CD4-positive, alpha-beta T cell treated with Interferon gamma for 1 hour (primary cell): ENCODE measurements around the gene P3H3.
A peak's percentile ranks its signal among the peaks of the same experiment; 100 is the strongest.

ENCODE experiments used
- DNase-seq: peaks from one replicate; pipeline ENCODE4 v3.0.0-alpha.2; 2020

P3H3 gene

DNA sequence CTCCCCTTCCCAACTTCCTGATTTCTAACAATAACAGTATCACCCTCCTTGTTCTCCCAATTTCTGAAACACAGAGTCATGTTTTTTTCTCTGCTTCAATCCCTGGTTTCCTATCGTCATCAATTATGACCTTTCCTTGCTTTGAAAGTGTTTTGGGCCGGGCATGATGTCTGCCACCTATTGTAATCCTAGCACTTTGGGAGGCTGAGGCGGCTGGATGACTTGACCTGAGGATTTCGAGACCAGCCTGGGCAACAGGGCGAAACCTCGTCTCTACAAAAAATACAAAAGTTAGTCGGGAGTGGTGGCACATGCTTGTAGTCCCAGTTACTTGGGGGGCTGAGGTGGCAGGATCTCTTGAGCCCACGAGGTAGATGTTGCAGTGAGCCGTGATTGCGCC is 19.2 kb upstream of the P3H3 start:
- DNase-seq = no peak

DNA sequence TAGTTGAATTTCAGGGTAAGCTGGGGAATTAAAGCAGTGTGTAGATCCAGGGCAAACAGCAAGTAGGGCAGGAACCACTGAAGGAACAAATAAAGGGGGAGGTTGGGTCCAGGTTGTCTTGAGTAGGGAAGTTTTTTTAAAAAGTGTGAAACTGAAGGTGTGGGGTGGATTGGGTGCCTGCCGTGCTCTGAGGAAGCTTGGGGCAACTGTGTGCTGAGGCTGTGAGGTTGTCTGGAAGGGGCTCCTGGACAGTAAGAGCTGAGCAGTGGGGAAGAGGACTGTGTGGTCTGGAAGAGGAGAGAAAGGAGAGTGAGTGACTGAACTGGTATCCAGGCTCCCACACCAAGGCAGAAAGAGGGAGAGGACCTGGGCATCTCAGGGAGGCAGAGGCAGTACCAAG is 17.4 kb upstream of the P3H3 start:
- DNase-seq = no peak

DNA sequence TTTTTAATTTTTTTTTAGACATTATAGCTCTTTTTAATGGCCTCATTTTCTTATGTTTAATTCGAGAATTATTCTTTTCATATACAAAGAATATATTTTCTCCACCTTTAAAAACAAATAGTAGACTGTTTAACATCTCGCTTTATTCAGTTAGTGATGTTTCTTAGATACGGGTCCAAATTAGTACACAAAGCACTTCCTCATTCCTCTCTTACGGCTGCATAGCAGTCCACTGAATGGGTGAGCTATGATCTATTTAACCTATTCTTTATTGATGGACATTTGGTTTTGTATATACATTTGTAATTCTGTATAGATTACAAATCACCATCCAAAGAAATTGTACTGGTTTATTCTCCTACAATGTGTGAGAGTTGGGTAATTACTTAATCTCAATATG is 14.8 kb upstream of the P3H3 start:
- DNase-seq = no peak

DNA sequence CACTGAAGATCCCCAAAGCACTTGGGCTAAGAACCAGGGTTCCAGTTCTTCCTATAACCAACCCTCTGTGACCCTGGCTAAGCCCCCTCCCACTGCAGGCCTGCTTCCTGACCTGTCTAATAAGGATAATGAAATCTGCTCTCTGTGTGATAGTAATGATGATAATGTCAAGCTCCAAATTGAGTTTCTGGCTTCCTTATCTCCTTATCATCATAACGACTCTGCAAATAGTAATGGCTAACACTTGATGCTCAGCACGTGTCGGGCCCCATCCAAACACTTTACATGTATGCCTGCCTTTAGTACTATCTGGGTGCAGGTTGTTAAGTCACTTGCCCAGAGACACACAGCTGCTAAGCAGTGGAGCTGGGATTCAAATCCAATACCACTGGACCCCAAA is 11.6 kb upstream of the P3H3 start:
- DNase-seq = no peak

DNA sequence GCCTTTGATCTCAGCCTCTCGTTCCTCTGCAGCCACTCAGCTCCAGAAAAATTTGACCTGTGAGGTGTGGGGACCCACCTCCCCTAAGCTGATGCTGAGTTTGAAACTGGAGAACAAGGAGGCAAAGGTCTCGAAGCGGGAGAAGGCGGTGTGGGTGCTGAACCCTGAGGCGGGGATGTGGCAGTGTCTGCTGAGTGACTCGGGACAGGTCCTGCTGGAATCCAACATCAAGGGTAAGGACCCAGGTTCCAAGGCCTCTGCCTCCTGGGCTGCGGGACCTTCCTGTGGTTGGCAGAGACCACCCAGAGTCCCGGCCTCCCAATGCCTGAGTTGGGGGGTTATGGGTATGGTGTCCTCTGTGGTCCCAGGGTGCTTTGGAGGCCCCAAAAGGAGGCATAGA is 11.1 kb upstream of the P3H3 start:
- DNase-seq = no peak

DNA sequence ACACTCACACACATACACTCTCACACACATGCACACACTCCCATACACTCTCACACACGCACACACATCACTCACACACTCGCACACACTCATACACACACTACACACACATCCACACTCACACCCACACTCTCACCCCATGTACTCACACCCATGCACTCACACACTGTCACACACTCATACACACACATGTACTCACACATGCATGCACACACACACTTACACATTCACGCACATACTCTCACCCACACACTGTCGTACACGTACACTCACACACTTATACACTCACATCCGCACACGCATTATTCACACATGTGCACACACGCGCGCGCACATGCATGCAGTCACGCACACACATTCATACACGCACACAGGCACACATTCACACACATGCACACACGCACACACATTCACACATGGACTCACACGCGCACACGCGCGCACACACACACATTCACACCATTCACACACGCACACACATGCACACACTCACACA is 10.5 kb upstream of the P3H3 start:
- DNase-seq = no peak

DNA sequence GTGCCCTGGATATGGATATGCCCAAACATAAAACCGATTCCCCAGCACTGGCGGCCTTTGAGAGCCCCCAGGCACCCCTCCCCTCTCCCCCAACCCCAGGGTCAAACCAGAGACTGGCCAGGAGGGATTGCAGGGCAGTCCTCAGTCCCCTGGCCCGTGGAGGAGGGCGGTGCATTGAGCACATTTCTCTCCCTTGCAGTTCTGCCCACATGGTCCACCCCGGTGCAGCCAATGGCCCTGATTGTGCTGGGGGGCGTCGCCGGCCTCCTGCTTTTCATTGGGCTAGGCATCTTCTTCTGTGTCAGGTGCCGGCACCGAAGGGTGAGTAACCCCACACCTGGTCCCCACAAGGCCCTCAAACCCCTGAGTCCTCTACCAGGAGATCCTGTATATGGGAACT is 10.0 kb upstream of the P3H3 start:
- DNase-seq = no peak

DNA sequence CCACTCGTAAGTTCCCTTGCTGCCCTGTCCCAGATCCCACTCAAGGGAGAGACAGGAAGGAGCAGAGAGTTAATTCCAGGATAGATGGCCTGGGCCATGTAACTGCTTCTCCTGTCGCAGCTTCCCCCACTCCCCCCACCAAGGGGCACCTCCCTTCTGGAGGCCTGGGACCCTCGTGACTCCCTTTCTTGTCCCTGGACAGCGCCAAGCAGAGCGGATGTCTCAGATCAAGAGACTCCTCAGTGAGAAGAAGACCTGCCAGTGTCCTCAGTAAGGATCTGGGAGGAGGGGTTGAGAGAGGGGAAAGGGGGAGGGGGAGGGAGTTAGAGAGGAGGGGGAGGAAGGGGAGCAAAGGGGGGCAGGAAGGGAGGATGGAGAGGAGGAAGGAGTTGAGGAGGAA is 9.6 kb upstream of the P3H3 start:
- DNase-seq = no peak

DNA sequence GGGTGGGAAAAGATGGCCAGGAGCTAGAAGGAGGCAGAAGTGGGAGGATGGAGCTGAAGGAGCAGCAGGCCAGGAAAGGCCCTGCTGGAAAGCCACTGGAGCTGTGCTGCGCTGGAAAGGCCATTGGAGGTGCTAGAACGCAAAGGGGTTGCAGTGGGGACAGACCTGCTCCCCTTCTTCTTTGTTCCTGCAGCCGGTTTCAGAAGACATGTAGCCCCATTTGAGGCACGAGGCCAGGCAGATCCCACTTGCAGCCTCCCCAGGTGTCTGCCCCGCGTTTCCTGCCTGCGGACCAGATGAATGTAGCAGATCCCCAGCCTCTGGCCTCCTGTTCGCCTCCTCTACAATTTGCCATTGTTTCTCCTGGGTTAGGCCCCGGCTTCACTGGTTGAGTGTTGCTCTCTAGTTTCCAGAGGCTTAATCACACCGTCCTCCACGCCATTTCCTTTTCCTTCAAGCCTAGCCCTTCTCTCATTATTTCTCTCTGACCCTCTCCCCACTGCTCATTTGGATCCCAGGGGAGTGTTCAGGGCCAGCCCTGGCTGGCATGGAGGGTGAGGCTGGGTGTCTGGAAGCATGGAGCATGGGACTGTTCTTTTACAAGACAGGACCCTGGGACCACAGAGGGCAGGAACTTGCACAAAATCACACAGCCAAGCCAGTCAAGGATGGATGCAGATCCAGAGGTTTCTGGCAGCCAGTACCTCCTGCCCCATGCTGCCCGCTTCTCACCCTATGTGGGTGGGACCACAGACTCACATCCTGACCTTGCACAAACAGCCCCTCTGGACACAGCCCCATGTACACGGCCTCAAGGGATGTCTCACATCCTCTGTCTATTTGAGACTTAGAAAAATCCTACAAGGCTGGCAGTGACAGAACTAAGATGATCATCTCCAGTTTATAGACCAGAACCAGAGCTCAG is 8.8 kb upstream of the P3H3 start:
- no peak for DNase-seq

DNA sequence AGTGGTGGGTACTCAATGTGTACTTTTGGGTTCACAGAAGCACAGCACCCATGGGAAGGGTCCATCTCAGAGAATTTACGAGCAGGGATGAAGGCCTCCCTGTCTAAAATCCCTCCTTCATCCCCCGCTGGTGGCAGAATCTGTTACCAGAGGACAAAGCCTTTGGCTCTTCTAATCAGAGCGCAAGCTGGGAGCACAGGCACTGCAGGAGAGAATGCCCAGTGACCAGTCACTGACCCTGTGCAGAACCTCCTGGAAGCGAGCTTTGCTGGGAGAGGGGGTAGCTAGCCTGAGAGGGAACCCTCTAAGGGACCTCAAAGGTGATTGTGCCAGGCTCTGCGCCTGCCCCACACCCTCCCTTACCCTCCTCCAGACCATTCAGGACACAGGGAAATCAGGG is 8.0 kb upstream of the P3H3 start:
- DNase-seq = no peak

DNA sequence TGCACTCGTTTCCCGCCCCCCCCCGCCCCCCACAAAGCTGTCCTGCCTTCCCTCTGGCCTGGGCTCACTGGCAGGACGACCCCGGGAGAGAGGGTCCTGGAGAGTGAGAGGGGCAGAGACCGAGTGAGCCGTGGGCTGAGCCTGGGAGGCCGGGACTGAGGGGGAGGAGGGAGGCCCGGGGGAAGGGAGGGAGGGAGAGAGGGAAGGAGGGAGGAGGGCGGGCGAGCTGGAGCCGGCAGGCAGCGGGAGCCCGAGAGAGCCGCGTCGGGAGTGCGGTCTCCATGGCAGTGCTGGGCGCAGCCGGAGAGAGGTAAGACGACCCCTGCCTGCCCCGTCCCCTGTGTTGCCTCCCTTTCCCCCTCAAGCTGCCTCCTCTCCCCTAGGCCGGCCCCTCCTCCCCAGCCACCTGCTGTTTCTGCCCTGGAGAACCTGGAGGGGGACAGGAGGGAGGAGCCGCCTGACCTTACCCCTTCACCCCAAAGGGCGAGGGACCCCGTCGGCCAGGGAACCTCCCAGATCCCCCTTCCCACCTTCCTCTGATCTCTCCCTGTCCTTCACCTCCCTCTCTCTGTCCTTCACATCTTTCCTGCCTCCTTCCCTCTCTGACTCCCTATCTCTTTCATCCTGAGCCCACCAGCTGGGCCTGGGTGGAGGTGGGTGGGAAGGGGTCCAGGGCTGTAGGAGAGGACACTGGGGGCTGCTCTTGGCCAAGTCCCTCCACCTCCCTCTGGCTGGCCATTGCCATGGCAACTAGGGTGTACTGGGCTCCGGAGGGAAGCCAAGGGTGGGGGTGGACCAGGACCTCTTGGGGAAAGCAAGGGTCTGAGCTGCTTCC is 6.4 kb upstream of the P3H3 start, which contains the start of gene GPR162:
Gene GPR162, plus strand, starts transcription at position 231 of the 835 bp plus-strand sequence. CDS start 2,078 bp downstream, outside the sequence.
- DNase-seq = peak; percentile 8

DNA sequence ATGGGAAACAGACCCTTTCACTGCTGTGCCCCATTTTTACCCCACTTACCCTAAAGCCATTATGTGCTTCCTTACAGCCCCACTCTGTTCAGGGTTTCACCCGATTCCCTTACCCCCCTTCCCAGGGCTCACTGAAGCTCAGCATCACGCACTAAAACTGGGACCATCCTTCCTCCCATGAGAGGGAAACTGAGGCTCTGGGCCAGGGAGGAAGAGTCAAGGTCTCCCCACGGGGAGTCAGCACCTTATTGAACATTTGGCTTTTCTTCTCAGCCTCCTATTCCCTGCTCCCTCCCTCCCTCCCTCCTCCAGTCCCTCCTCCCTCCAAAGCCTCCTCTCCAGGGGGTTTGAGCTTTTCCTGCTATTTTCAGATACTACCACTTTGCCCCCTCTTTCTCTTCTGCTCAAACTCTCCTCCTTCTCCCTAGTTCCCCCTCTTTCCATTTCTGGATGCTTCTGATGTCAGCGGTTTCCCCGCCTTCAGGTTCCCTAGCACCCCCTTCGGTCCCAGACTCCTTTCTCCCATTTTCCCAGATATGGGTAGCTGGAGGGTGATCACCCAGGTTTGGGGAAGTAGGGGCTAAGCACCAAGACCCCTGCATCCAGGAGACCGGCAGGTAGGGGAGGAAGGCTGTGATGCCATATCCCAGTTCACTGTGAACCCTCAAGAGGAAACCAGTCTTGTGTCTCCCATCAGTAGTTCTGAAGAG is 5.6 kb upstream of the P3H3 start:
- no peak for DNase-seq

DNA sequence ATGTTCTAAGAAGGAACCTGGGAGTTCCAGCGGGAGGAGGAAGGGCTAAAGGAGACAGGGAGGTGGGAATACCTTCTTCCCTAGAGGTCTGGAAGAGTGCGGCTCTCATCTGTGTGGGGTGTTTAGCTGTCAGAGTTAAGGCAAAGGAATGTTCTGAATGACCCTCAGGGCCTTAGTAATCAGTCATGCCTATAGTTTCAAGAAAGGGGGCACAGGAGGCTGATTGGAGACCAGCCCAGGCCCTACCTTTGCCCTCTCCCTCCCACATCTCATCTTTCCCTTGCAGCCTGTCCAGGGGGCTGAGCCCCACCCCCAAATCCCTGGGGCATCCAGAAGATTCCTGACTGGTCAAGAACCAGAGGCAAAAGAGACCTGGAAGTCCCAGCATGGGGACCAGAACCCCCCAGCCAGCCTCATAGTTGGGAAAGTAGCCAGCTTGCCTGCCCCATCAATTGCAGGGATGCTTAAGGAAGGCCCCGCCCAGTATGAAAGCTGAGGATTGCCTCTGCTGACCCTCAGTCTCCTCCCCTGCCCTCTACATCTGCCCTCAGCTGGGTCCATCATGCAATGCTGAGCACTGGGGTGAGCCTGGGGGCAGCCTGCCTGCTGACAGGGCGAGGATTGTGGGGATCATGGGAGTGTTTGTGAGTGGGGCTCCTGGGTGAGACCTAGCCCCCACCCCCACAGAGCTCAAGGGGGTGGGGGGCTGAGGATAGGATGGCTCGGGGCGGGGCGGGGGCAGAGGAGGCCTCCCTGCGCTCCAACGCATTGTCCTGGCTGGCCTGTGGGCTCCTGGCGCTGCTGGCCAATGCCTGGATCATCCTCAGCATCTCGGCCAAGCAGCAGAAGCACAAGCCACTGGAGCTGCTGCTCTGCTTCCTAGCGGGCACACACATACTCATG is 4.8 kb upstream of the P3H3 start:
- no peak for DNase-seq

DNA sequence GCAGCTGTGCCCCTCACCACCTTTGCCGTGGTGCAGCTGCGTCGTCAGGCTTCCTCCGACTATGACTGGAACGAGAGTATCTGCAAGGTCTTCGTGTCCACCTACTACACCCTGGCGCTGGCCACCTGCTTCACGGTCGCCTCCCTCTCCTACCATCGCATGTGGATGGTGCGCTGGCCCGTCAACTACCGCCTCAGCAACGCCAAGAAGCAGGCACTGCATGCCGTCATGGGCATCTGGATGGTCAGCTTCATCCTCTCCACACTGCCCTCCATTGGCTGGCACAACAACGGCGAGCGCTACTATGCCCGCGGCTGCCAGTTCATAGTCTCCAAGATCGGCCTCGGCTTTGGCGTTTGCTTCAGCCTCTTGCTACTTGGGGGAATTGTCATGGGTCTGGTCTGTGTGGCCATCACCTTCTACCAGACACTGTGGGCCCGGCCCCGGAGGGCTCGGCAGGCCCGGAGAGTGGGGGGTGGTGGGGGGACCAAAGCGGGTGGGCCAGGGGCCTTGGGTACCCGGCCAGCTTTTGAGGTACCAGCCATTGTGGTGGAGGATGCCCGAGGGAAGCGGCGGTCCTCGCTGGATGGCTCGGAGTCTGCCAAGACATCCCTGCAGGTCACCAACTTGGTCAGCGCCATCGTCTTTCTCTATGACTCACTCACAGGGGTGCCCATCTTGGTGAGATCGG is 4.0 kb upstream of the P3H3 start:
- DNase-seq = no peak

DNA sequence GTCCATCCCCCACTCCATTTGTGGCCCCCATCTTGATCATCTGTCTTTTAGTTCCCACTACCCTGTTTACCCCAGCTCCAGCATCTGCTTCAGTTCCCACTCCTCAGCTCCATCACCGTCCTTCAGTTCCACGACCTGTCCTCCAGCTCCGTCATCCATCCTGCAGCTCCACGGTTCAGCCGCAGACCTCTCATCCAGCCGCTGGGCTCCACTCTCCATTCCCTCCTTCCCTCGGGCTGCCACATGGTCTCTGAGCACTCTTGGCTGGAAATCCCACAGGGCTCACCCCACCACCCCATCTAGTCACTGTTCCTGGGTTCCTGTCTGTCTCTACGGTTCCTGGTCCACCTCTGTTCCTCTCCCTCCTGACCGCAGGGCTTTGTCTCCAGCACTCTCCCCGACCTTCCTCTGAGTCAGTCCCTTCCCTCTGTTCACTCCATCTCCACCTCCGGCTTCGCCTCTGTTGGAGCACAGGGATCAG is 3.3 kb upstream of the P3H3 start:
- DNase-seq = no peak

DNA sequence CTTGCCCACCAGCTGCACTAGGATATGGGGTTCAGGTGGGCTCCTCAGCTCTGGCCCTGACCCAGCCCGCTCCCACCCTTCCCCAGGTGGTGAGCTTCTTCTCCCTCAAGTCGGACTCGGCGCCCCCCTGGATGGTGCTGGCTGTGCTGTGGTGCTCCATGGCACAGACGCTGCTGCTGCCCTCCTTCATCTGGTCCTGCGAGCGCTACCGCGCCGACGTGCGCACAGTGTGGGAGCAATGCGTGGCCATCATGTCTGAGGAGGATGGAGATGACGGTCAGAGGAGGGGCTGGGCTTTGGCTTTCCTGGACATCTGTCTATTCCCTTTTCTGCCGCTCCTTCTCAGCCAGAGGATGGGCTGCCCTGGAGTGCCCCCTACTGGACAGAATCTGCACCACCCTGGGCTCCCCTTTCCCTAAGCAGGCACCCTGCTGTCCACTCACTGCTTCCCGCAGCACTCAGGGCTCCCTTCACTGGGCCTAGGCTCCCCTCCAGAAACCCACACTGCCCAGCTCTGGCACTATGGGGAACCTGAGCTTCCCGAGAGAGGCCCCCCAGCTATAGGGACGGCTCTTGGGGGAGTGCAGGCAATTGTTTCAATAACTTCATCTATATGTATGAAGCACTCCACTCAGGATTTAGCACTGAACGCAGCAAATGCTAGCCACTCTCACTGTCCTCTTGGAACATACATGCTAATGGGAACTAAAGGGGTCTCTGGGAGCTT is 2.6 kb upstream of the P3H3 start:
- peak; percentile 69 for DNase-seq

DNA sequence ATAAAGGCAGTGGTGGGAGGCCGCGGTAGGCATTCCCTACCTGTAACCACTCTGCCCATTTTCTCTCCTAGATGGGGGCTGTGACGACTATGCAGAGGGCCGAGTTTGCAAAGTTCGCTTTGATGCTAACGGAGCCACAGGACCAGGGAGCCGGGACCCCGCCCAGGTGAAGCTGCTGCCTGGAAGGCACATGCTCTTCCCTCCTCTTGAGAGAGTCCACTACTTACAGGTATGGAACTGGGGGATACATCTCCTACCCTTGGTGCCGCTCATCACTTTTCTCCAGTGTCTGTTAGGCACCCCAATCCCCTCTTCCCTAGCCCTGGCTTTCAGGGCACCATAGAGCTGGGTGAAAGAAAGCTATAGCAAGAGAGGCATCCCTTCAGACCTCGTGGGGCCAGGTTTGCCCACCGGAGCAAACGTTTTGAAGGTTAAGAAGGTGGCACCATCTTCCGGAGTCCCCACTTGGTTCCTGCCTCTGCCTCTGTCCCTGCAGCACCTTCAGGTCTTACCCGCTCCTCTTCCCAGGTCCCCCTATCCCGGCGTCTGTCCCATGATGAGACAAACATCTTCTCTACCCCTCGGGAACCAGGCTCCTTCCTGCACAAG is 2.0 kb upstream of the P3H3 start:
- DNase-seq = no peak

DNA sequence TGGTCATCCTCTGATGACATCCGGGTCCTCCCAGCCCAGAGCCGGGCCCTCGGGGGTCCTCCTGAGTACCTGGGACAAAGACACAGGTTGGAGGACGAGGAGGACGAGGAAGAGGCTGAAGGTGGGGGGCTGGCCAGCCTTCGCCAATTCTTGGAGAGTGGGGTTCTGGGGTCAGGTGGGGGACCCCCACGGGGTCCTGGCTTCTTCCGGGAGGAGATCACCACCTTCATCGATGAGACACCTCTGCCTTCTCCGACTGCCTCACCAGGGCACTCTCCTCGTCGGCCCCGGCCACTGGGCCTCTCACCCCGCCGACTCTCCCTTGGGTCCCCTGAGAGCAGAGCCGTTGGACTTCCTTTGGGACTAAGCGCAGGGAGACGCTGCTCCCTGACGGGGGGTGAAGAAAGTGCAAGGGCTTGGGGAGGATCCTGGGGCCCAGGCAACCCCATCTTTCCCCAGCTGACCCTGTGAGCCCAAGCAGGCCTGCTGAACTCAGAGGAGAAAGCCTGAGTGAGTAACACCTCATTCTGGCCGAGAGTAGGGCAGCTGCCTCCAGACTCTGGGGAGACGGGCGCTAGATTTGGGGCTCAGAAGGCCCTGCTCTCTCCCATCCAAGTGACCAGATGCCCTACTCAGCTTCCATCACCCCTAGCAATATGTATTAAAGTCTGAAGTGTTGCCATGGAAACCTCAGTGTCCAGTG is 1.3 kb upstream of the P3H3 start:
- no peak for DNase-seq

DNA sequence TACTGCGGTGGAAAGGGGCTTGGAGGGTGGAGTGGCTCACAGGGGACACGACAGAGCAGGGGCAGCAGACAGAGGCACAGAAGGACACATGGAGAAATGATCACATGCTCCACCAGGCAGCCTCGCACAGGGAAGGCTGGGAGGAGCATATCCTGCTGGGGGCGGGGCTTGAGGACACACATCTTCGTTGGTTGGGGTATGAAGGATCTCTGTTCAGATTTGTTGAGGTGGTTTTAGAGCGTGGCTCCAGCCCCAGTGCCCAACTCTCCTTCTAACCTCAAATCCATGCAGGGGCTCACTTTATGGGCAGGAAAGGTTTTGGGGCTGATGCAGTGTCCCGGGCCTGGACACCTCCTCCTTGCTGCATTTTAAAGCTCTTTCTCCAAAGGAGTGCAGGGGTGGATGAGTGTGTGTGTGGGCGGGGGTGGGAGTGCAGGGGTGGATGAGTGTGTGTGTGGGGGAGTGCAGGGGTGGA is 733 bp upstream of the P3H3 start:
- peak; percentile 14 for DNase-seq
